B cell (primary cell): Measurements from ENCODE around the gene SPTLC2. TPM values are rescaled to one million over a fixed set of nuclear protein-coding genes. Genes with fewer than 3 reads are reported as not detected.

ENCODE experiments used
- ATAC-seq: fragments of 200-7000 bp; cut with Tn5 transposase; one replicate; pipeline ENCODE4 v1.10.0; 2021; ENCODE audit warnings: low read depth, mild to moderate bottlenecking, moderate number of reproducible peaks, moderate library complexity
- CTCF ChIA-PET: fragments of 350-600 bp; sonication (Branson Sonifier 250); formaldehyde crosslinking; loops from one replicate; lab custom pipeline; 2021; ENCODE audit warnings: antibody characterized with exemption, inconsistent platforms; lab: Charles Lee
- POLR2A ChIA-PET: fragments of 350-600 bp; sonication (Branson Sonifier 250); formaldehyde crosslinking; loops from one replicate; lab custom pipeline; 2021; ENCODE audit warnings: antibody characterized with exemption; lab: Charles Lee
- DNase-seq: peaks from one replicate; pipeline ENCODE4 v3.0.0; 2013
- H2AFZ ChIP-seq: 2 replicates; pipeline ENCODE4 v1.6.1; 2012; ENCODE audit warnings: mild to moderate bottlenecking, low read depth, low read length; ENCODE audit not compliant: insufficient read depth, poor library complexity, severe bottlenecking
- H3K27ac ChIP-seq, 2 donors: 1 replicate in 1 of 2; 2 replicates in 1 of 2; pipeline ENCODE4 v1.5.1; 2012 to 2013; ENCODE audit warnings: low read length in 2 of 2, mild to moderate bottlenecking in 2 of 2, moderate library complexity in 1 of 2
- H3K27me3 ChIP-seq, 4 experiments: fragments of 200-600 bp in 1 of 4; sonication (generic) in 1 of 4; replicated peaks in 1 of 4; 1 replicate in 2 of 4; 2 replicates in 2 of 4; pipeline versions ENCODE4 v1.6.1 to v1.7.0; 2013 to 2016; ENCODE audit warnings: low read length in 3 of 4, mild to moderate bottlenecking in 2 of 4, mixed read lengths in 1 of 4, moderate library complexity in 1 of 4; ENCODE audit not compliant: insufficient read depth in 4 of 4, control insufficient read depth in 3 of 4; ENCODE audit errors: control extremely low read depth in 1 of 4
- H3K36me3 ChIP-seq, 2 experiments: replicated peaks in 1 of 2; 1 replicate in 1 of 2; 2 replicates in 1 of 2; pipeline versions ENCODE4 v1.6.1 to v1.7.1; 2013; ENCODE audit warnings: low read length in 1 of 2; ENCODE audit not compliant: insufficient read depth in 2 of 2, control insufficient read depth in 1 of 2; ENCODE audit errors: control extremely low read depth in 1 of 2, extremely low read depth in 1 of 2
- H3K4me1 ChIP-seq, 2 donors: fragments of 200-600 bp in 1 of 2; sonication (generic) in 1 of 2; 1 replicate in 1 of 2; 2 replicates in 1 of 2; pipeline versions ENCODE4 v1.5.1 to v1.6.1; 2013 to 2017; ENCODE audit warnings: low read length in 2 of 2; ENCODE audit not compliant: control insufficient read depth in 2 of 2, insufficient read depth in 2 of 2
- H3K4me2 ChIP-seq: replicated peaks from 2 replicates; pipeline ENCODE3; 2012; ENCODE audit warnings: mild to moderate bottlenecking, low read depth, low read length; ENCODE audit not compliant: poor library complexity, severe bottlenecking
- H3K4me3 ChIP-seq, 5 experiments: fragments of 200-600 bp in 1 of 5; sonication (generic) in 1 of 5; 1 replicate in 3 of 5; 2 replicates in 2 of 5; pipeline versions ENCODE4 v1.5.1 to v1.7.0; 2011 to 2016; ENCODE audit warnings: low read length in 4 of 5, mild to moderate bottlenecking in 4 of 5, low read depth in 2 of 5, control low read depth in 1 of 5, moderate library complexity in 1 of 5; ENCODE audit not compliant: insufficient read depth in 1 of 5; ENCODE audit errors: control extremely low read depth in 1 of 5, extremely low read depth in 1 of 5
- H3K79me2 ChIP-seq: fragments of 200-600 bp; sonication (generic); one replicate; pipeline ENCODE4 v1.6.0; 2016; ENCODE audit warnings: low read length; ENCODE audit not compliant: control insufficient read depth, insufficient read depth
- H3K9ac ChIP-seq: fragments of 200-600 bp; sonication (generic); 2 replicates; pipeline ENCODE4 v1.6.1; 2017; ENCODE audit warnings: mild to moderate bottlenecking, low read length, moderate library complexity
- H3K9me3 ChIP-seq, 3 donors: one replicate each; pipeline versions ENCODE4 v1.6.1 to v1.7.1; 2013; ENCODE audit warnings: low read length in 2 of 3; ENCODE audit not compliant: control insufficient read depth in 2 of 3, insufficient read depth in 1 of 3; ENCODE audit errors: control extremely low read depth in 1 of 3
- H4K20me1 ChIP-seq: 2 replicates; pipeline ENCODE4 v1.6.0; 2012; ENCODE audit warnings: mild to moderate bottlenecking, low read length; ENCODE audit not compliant: insufficient read depth, control insufficient read depth, poor library complexity, severe bottlenecking
- H3K27ac Mint-ChIP-seq: one replicate; pipeline ENCODE4 v1.8.0; 2021; ENCODE audit warnings: mixed read lengths
- H3K27me3 Mint-ChIP-seq: one replicate; pipeline ENCODE4 v1.8.0; 2021; ENCODE audit warnings: mixed read lengths
- H3K4me1 Mint-ChIP-seq: one replicate; pipeline ENCODE4 v1.8.0; 2021; ENCODE audit warnings: mixed read lengths
- H3K4me3 Mint-ChIP-seq: one replicate; pipeline ENCODE4 v1.8.0; 2021; ENCODE audit warnings: mixed read lengths
- H3K9me3 Mint-ChIP-seq: one replicate; pipeline ENCODE4 v1.8.0; 2022; ENCODE audit warnings: mixed read lengths; ENCODE audit not compliant: insufficient read depth
- EZH2 ChIP-seq: IDR thresholded peaks from 2 replicates; pipeline ENCODE4 v1.6.1; 2012; ENCODE audit warnings: borderline replicate concordance, low read depth, mild to moderate bottlenecking, moderate library complexity, low read length; ENCODE audit not compliant: insufficient read depth, poor library complexity, severe bottlenecking
- WGBS: methylation state at CpG from one replicate; pipeline ENCODE4 v1.1.5; 2013; ENCODE audit warnings: missing lambda C conversion rate; ENCODE audit not compliant: insufficient coverage; 5-methylcytosine and 5-hydroxymethylcytosine counted together
- intact Hi-C: fragments of 100-400 bp; cut with micrococcal nuclease; formaldehyde crosslinking; loops from one replicate; pipeline ENCODE4 v1.10.0; 2022
- polyA plus RNA-seq: library from polyadenylated mRNA; depleted of rRNA; stranded (reverse); fragments of >200 nt; gene quantifications from 2 replicates; pipeline ENCODE4 v1.2.3, GENCODE V29; 2012
- total RNA-seq, 2 donors: library from RNA; stranded (reverse); fragments of 120-200 nt in 1 of 2; gene quantifications; 1 replicate in 1 of 2; 2 replicates in 1 of 2; pipeline versions ENCODE4 v1.2.3 to v1.2.4, GENCODE V29; 2013 to 2022
- TF ChIP-seq, protein P1 (sequence below): fragments of 200-600 bp; IDR thresholded peaks from one replicate; pipeline ENCODE4 v1.8.0; 2022; ENCODE audit warnings: antibody characterized with exemption, mild to moderate bottlenecking

The SPTLC2 gene
- total and polyA plus RNA-seq, 2 donors (not counting 1 experiment from before 2014, with no cell fraction given), result 9.4 to 41.4 TPM

GRCh38 chr14:77485901-77486678 is 130.3 kb downstream of the SPTLC2 start:
- H3K79me2 ChIP-seq, result no peaks in the 10 kb centered on the region
- no peaks in the 10 kb centered on the region for H3K27me3 ChIP-seq
- H3K36me3 ChIP-seq, result no peaks in the 10 kb centered on the region
- Mint-ChIP-seq H3K4me1 (no peaks in the 10 kb centered on the region), H3K27me3 (no peaks in the 10 kb centered on the region), H3K27ac (no peak overlapping the region), H3K9me3 (no peaks in the 10 kb centered on the region), H3K4me3 (no peak overlapping the region)
- no peak overlapping the region for H3K27ac ChIP-seq
- CTCF ChIA-PET, result interaction anchor here (0.6 kb wide), 1 partner anchor 61 kb away, joined by 4 read pairs; no protein-coding TSS in a partner anchor
- no peak overlapping the region for H3K4me3 ChIP-seq
- no peak overlapping the region for H3K9ac ChIP-seq
- H3K4me2 ChIP-seq, result no peak overlapping the region
- intact Hi-C loops, result no loop called here
- no peak for ATAC-seq
- WGBS, result 97% methylated on average over 3 of the region's 7 CpGs
- POLR2A ChIA-PET, result no interaction called here
- DNase-seq, result no peak
- TF ChIP-seq EZH2, result no peak
- TF ChIP-seq, protein P1, sequence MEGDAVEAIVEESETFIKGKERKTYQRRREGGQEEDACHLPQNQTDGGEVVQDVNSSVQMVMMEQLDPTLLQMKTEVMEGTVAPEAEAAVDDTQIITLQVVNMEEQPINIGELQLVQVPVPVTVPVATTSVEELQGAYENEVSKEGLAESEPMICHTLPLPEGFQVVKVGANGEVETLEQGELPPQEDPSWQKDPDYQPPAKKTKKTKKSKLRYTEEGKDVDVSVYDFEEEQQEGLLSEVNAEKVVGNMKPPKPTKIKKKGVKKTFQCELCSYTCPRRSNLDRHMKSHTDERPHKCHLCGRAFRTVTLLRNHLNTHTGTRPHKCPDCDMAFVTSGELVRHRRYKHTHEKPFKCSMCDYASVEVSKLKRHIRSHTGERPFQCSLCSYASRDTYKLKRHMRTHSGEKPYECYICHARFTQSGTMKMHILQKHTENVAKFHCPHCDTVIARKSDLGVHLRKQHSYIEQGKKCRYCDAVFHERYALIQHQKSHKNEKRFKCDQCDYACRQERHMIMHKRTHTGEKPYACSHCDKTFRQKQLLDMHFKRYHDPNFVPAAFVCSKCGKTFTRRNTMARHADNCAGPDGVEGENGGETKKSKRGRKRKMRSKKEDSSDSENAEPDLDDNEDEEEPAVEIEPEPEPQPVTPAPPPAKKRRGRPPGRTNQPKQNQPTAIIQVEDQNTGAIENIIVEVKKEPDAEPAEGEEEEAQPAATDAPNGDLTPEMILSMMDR, result no peak
- no peaks in the 10 kb centered on the region for H3K9me3 ChIP-seq
- no peak overlapping the region for H2AFZ ChIP-seq
- no peaks in the 10 kb centered on the region for H4K20me1 ChIP-seq
- no peaks in the 10 kb centered on the region for H3K4me1 ChIP-seq

GRCh38 chr14:77485256-77485655 is 131.2 kb downstream of the SPTLC2 start:
- H3K9ac ChIP-seq, result no peak overlapping the region
- intact Hi-C loops, result no loop called here
- 97% methylated on average over 3 of the region's 3 CpGs for WGBS

More at GRCh38 chr14:77485256-77485655, 131.2 kb downstream of the SPTLC2 start:
- Mint-ChIP-seq H3K4me3 (no peak overlapping the region), H3K27ac (no peak overlapping the region), H3K27me3 (no peaks in the 10 kb centered on the region), H3K9me3 (no peaks in the 10 kb centered on the region), H3K4me1 (no peaks in the 10 kb centered on the region)
- Histone ChIP-seq H3K79me2 (no peaks in the 10 kb centered on the region), H3K36me3 (no peaks in the 10 kb centered on the region), H3K27ac (no peak overlapping the region), H2AFZ (no peak overlapping the region), H3K27me3 (no peaks in the 10 kb centered on the region), H3K9me3 (no peaks in the 10 kb centered on the region), H3K4me1 (no peaks in the 10 kb centered on the region), H3K4me2 (no peak overlapping the region), H3K4me3 (no peak overlapping the region), H4K20me1 (no peaks in the 10 kb centered on the region)
- CTCF ChIA-PET, result no interaction called here
- POLR2A ChIA-PET, result interaction anchor here (0.6 kb wide), 1 partner anchor 104 kb away, joined by 10 read pairs; no protein-coding TSS in a partner anchor
- TF ChIP-seq EZH2, result no peak
- TF ChIP-seq, protein P1, result no peak
- no peak for ATAC-seq
- DNase-seq, result no peak
